WTC11 (cell line): Measurements from ENCODE around the gene KDM4C. TPM values are rescaled to one million over a fixed set of nuclear protein-coding genes. Genes with fewer than 3 reads are reported as not detected.

Experiments used
- ATAC-seq: fragments of 200-7000 bp; cut with Tn5 transposase; 2 replicates; pipeline ENCODE4 v1.10.0; 2021; ENCODE audit warnings: mild to moderate bottlenecking, moderate library complexity
- CTCF ChIA-PET: fragments of 300-600 bp; sonication (Branson Sonifier 250); formaldehyde crosslinking; loops from one replicate; lab custom pipeline; 2021; ENCODE audit warnings: antibody characterized with exemption; lab: Charles Lee
- POLR2A ChIA-PET: fragments of 350-600 bp; sonication (Branson Sonifier 250); formaldehyde crosslinking; loops from one replicate; lab custom pipeline; 2021; ENCODE audit warnings: antibody characterized with exemption; lab: Charles Lee
- DNase-seq: peaks from one replicate; pipeline ENCODE4 v3.0.0; 2021; ENCODE audit warnings: low spot score
- H3K27ac Mint-ChIP-seq: 2 replicates; pipeline ENCODE4 v1.8.0; 2021; ENCODE audit warnings: mixed read lengths
- H3K27me3 Mint-ChIP-seq: 2 replicates; pipeline ENCODE4 v1.8.0; 2021; ENCODE audit warnings: low read depth, mild to moderate bottlenecking, moderate library complexity, mixed read lengths
- H3K36me3 Mint-ChIP-seq: 2 replicates; pipeline ENCODE4 v1.8.0; 2021; ENCODE audit warnings: mixed read lengths
- H3K4me1 Mint-ChIP-seq: 2 replicates; pipeline ENCODE4 v1.8.0; 2022; ENCODE audit warnings: mixed read lengths
- H3K4me3 Mint-ChIP-seq: 2 replicates; pipeline ENCODE4 v1.8.0; 2021; ENCODE audit warnings: mild to moderate bottlenecking, moderate library complexity, mixed read lengths
- H3K9me3 Mint-ChIP-seq: 2 replicates; pipeline ENCODE4 v1.8.0; 2021; ENCODE audit warnings: mixed read lengths
- CREB1 ChIP-seq: sonication (generic); formaldehyde crosslinking; IDR thresholded peaks from 2 replicates; pipeline ENCODE4 v1.8.0; 2023; ENCODE audit warnings: mild to moderate bottlenecking, missing genetic modification reagents
- CREM ChIP-seq: sonication (generic); formaldehyde crosslinking; IDR thresholded peaks from 2 replicates; pipeline ENCODE4 v1.8.1; 2022; ENCODE audit warnings: mild to moderate bottlenecking, missing genetic modification reagents, moderate library complexity
- E2F5 ChIP-seq: sonication (generic); formaldehyde crosslinking; IDR thresholded peaks from 2 replicates; pipeline ENCODE4 v1.8.1; 2022; ENCODE audit warnings: mild to moderate bottlenecking, moderate library complexity, missing genetic modification reagents
- ELF4 ChIP-seq: sonication (generic); formaldehyde crosslinking; IDR thresholded peaks from 2 replicates; pipeline ENCODE4 v1.8.1; 2022; ENCODE audit warnings: low read depth, mild to moderate bottlenecking, moderate library complexity, missing genetic modification reagents
- FOXJ3 ChIP-seq: sonication (generic); formaldehyde crosslinking; IDR thresholded peaks from 2 replicates; pipeline ENCODE4 v1.9.0; 2021; ENCODE audit warnings: missing genetic modification reagents, mild to moderate bottlenecking, borderline replicate concordance
- FOXK1 ChIP-seq: sonication (generic); formaldehyde crosslinking; IDR thresholded peaks from 2 replicates; pipeline ENCODE4 v1.8.0; 2022; ENCODE audit warnings: mild to moderate bottlenecking, moderate library complexity, missing genetic modification reagents
- GABPB1 ChIP-seq: sonication (generic); formaldehyde crosslinking; IDR thresholded peaks from 2 replicates; pipeline ENCODE4 v1.8.1; 2023; ENCODE audit warnings: mild to moderate bottlenecking, missing genetic modification reagents
- GRHL2 ChIP-seq: fragments of 250-450 bp; sonication (Bioruptor Pico); IDR thresholded peaks from 2 replicates; pipeline ENCODE4 v1.8.0; 2022; ENCODE audit warnings: mild to moderate bottlenecking, moderate library complexity; ENCODE audit not compliant: insufficient replicate concordance, severe bottlenecking
- JAZF1 ChIP-seq: fragments of 250-450 bp; sonication (Bioruptor Pico); IDR thresholded peaks from 2 replicates; pipeline ENCODE4 v1.9.0; 2021; ENCODE audit warnings: moderate library complexity, mild to moderate bottlenecking, inconsistent platforms
- MXD4 ChIP-seq: fragments of 250-450 bp; sonication (Bioruptor Pico); IDR thresholded peaks from 2 replicates; pipeline ENCODE4 v1.8.0; 2021; ENCODE audit warnings: mild to moderate bottlenecking, moderate library complexity, borderline replicate concordance
- MYBL2 ChIP-seq: sonication (generic); formaldehyde crosslinking; IDR thresholded peaks from 2 replicates; pipeline ENCODE4 v1.8.1; 2023; ENCODE audit warnings: mild to moderate bottlenecking, moderate library complexity, missing genetic modification reagents
- NFYB ChIP-seq: sonication (generic); formaldehyde crosslinking; conservative IDR thresholded peaks from 2 replicates; pipeline ENCODE4 v1.8.0; 2022; ENCODE audit warnings: low read depth, missing genetic modification reagents
- NR1H2 ChIP-seq: sonication (generic); formaldehyde crosslinking; IDR thresholded peaks from 2 replicates; pipeline ENCODE4 v1.9.0; 2021; ENCODE audit warnings: mild to moderate bottlenecking, moderate library complexity, missing genetic modification reagents
- NR3C1 ChIP-seq: sonication (generic); formaldehyde crosslinking; conservative IDR thresholded peaks from 2 replicates; pipeline ENCODE4 v1.8.1; 2023; ENCODE audit warnings: low read depth, mild to moderate bottlenecking, missing genetic modification reagents
- PREB ChIP-seq: sonication (generic); formaldehyde crosslinking; IDR thresholded peaks from 2 replicates; pipeline ENCODE4 v1.8.1; 2022; ENCODE audit warnings: mild to moderate bottlenecking, missing genetic modification reagents, moderate library complexity, borderline replicate concordance
- PRRX2 ChIP-seq: fragments of 250-450 bp; sonication (Bioruptor Pico); IDR thresholded peaks from 2 replicates; pipeline ENCODE4 v1.8.0; 2021; ENCODE audit warnings: mild to moderate bottlenecking
- SMAD3 ChIP-seq: sonication (generic); formaldehyde crosslinking; IDR thresholded peaks from 2 replicates; pipeline ENCODE4 v1.8.0; 2022; ENCODE audit warnings: missing genetic modification reagents, mild to moderate bottlenecking, borderline replicate concordance
- SMAD4 ChIP-seq: sonication (generic); formaldehyde crosslinking; IDR thresholded peaks from 2 replicates; pipeline ENCODE4 v1.8.0; 2022; ENCODE audit warnings: mild to moderate bottlenecking, missing genetic modification reagents
- TEAD4 ChIP-seq: sonication (generic); formaldehyde crosslinking; IDR thresholded peaks from 2 replicates; pipeline ENCODE4 v1.8.0; 2022; ENCODE audit warnings: mild to moderate bottlenecking, missing genetic modification reagents
- ZNF232 ChIP-seq: sonication (generic); formaldehyde crosslinking; IDR thresholded peaks from 2 replicates; pipeline ENCODE4 v1.8.0; 2022; ENCODE audit warnings: mild to moderate bottlenecking, missing genetic modification reagents
- ZNF671 ChIP-seq: fragments of 250-450 bp; sonication (Bioruptor Pico); IDR thresholded peaks from 2 replicates; pipeline ENCODE4 v1.8.0; 2021; ENCODE audit warnings: mild to moderate bottlenecking
- total RNA-seq: library from RNA; stranded (reverse); gene quantifications from 3 replicates; pipeline ENCODE4 v1.2.3, GENCODE V29; 2021
- TF ChIP-seq, protein P1 (sequence below): sonication (generic); formaldehyde crosslinking; IDR thresholded peaks from 2 replicates; pipeline ENCODE4 v1.8.0; 2022; ENCODE audit warnings: missing genetic modification reagents
- TF ChIP-seq, protein P2 (sequence below): sonication (generic); formaldehyde crosslinking; IDR thresholded peaks from 2 replicates; pipeline ENCODE4 v1.8.0; 2022; ENCODE audit warnings: mild to moderate bottlenecking, missing genetic modification reagents

KDM4C gene
- total RNA-seq, 1 experiment from 2014 or later: 29.2 TPM

DNA sequence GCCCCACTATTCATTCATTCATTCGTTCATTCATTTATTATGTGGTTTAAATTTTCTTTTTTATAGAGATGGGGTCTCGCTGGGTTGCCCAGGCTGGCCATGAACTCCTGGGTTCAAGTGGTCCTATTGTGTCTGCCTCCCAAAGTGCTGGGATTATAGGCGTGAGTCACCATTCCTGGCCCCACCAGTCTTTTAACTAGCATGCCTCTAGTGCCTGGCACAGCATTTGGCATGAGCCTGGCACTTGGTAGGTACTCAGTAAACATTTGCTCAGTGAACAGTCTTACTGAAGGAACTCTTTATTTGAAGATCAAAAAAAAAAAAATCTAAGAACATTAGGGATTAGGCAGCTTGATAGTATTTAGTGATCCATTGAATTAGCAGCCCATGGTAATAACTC, 98.1 kb downstream of the KDM4C start:
- H3K4me3 Mint-ChIP-seq: no peak overlapping the region
- 0 out of 2 replicates have a peak, but pooled peaks cover 5% of the 10 kb centered on the region for H3K4me1 Mint-ChIP-seq
- ChIA-PET CTCF (no interaction called here), POLR2A (no interaction called here)
- peaks cover 5% of the 10 kb centered on the region; the same call in 1 of the 2 replicates for H3K36me3 Mint-ChIP-seq
- ATAC-seq (no peak), DNase-seq (no peak)
- no peak overlapping the region for H3K27ac Mint-ChIP-seq
- H3K9me3 Mint-ChIP-seq: no peaks in the 10 kb centered on the region
- no peaks in the 10 kb centered on the region for H3K27me3 Mint-ChIP-seq
- TF ChIP-seq ZNF232 (CRISPR knock-in tag) (no peak), NFYB (CRISPR knock-in tag) (no peak), E2F5 (CRISPR knock-in tag) (no peak)

- Mint-ChIP-seq H3K4me3 (no peak overlapping the region), H3K27me3 (no peaks in the 10 kb centered on the region; the same call in 1 of the 2 replicates), H3K27ac (peak overlapping the region; percentile 26; the same call in 1 of the 2 replicates)
- no peak for DNase-seq
- TF ChIP-seq GRHL2 (CRISPR knock-in tag) (no peak), PREB (no peak), JAZF1 (CRISPR knock-in tag) (no peak), CREB1 (CRISPR knock-in tag) (no peak), NR3C1 (CRISPR knock-in tag) (no peak), CREM (CRISPR knock-in tag) (no peak), PRRX2 (CRISPR knock-in tag) (no peak), MYBL2 (CRISPR knock-in tag) (no peak), ZNF232 (CRISPR knock-in tag) (no peak)
- TF ChIP-seq, protein P1, sequence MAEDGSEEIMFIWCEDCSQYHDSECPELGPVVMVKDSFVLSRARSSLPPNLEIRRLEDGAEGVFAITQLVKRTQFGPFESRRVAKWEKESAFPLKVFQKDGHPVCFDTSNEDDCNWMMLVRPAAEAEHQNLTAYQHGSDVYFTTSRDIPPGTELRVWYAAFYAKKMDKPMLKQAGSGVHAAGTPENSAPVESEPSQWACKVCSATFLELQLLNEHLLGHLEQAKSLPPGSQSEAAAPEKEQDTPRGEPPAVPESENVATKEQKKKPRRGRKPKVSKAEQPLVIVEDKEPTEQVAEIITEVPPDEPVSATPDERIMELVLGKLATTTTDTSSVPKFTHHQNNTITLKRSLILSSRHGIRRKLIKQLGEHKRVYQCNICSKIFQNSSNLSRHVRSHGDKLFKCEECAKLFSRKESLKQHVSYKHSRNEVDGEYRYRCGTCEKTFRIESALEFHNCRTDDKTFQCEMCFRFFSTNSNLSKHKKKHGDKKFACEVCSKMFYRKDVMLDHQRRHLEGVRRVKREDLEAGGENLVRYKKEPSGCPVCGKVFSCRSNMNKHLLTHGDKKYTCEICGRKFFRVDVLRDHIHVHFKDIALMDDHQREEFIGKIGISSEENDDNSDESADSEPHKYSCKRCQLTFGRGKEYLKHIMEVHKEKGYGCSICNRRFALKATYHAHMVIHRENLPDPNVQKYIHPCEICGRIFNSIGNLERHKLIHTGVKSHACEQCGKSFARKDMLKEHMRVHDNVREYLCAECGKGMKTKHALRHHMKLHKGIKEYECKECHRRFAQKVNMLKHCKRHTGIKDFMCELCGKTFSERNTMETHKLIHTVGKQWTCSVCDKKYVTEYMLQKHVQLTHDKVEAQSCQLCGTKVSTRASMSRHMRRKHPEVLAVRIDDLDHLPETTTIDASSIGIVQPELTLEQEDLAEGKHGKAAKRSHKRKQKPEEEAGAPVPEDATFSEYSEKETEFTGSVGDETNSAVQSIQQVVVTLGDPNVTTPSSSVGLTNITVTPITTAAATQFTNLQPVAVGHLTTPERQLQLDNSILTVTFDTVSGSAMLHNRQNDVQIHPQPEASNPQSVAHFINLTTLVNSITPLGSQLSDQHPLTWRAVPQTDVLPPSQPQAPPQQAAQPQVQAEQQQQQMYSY (CRISPR knock-in tag): no peak
- TF ChIP-seq, protein P2, sequence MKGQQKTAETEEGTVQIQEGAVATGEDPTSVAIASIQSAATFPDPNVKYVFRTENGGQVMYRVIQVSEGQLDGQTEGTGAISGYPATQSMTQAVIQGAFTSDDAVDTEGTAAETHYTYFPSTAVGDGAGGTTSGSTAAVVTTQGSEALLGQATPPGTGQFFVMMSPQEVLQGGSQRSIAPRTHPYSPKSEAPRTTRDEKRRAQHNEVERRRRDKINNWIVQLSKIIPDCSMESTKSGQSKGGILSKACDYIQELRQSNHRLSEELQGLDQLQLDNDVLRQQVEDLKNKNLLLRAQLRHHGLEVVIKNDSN (CRISPR knock-in tag): no peak
- TF ChIP-seq, all 79 proteins: peak for 0
- H3K4me1 Mint-ChIP-seq: peaks cover 25% of the 10 kb centered on the region
- ChIA-PET POLR2A (no interaction called here), CTCF (interaction anchor here (0.7 kb wide), 1 partner anchor 68 kb away, joined by 4 read pairs; no protein-coding TSS in a partner anchor)
- no peak for ATAC-seq
- peaks cover 21% of the 10 kb centered on the region for H3K9me3 Mint-ChIP-seq
- peaks cover 28% of the 10 kb centered on the region for H3K36me3 Mint-ChIP-seq
Measured at GRCh38 chr9:6864102-6864501, 106.3 kb downstream of the KDM4C start.

DNA sequence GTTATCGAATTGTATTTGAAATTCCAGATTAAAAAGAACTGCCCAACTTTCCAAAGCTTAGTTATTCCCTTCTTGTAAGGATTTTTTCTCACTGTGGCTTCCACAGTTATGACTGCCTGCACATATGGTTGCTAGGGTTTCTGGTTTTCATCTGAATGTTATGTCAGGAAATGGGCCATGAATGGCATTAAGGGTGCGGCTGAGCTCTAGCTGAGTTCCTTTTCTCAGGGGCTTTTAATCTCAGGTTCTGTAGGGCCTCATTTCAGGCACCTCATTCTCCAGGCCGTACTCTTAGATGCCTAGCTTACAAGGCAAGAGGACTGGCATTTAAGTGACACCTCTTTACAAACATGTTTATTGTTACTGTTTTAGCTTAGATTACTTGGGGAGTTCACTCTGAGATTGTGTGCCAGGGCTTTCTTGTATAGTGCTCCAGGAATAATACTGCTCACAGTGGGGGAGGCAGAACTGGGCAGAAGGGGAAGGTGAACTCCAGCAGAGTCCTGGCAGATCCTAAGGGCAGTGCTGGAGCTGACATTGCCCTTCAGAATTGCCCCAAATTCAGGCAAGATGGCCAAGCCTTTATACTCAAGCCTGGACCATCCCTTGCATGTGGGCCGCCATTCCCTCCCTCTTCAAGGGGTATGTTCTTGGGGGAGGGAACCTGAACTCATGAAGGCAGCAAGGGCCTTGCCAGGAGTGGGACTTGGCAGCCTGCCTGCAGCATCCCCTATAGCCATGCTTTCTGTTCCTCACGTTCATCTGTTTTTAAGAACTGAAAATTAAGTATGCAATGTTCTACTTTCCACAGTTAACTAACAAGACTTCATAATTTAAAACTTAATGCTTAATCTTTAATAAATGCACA, 111.5 kb downstream of the KDM4C start:
- ATAC-seq: peak; percentile 89
- no peak for DNase-seq
- no peak for TF ChIP-seq SMAD4 (CRISPR knock-in tag)
- TF ChIP-seq ZNF232 (CRISPR knock-in tag): no peak
- no peak for TF ChIP-seq FOXK1
- TF ChIP-seq GABPB1: no peak
- no peak for TF ChIP-seq NR1H2
- TF ChIP-seq CREB1 (CRISPR knock-in tag): no peak
- TF ChIP-seq FOXJ3: no peak
- no peak for TF ChIP-seq ELF4 (CRISPR knock-in tag)
- TF ChIP-seq MXD4 (CRISPR knock-in tag): no peak
- no peak for TF ChIP-seq SMAD3 (CRISPR knock-in tag)
- TF ChIP-seq E2F5 (CRISPR knock-in tag): no peak
- no peak for TF ChIP-seq ZNF671 (CRISPR knock-in tag)
- TF ChIP-seq TEAD4 (CRISPR knock-in tag): no peak
- POLR2A ChIA-PET: interaction anchor here (0.6 kb wide), 1 partner anchor 9 kb away, joined by 3 read pairs; no protein-coding TSS in a partner anchor
- CTCF ChIA-PET: interaction anchor here (0.8 kb wide), 1 partner anchor 115 kb away, joined by 3 read pairs; no protein-coding TSS in a partner anchor
- peak overlapping the region; percentile 91 for H3K27ac Mint-ChIP-seq
- no peaks in the 10 kb centered on the region for H3K27me3 Mint-ChIP-seq
- peaks cover 59% of the 10 kb centered on the region for H3K4me1 Mint-ChIP-seq
- peaks cover 12% of the 10 kb centered on the region for H3K36me3 Mint-ChIP-seq
- H3K4me3 Mint-ChIP-seq: peak overlapping the region; percentile 36
- peaks cover 10% of the 10 kb centered on the region for H3K9me3 Mint-ChIP-seq
